Eye (tissue), 1 donor: ENCODE results near the gene PET117.
A peak's percentile ranks its signal among the peaks of the same experiment; 100 is the strongest.
"Not testable (repeated sequence)": the region's sequence is repeated elsewhere in the genome, so short reads cannot be mapped to it uniquely, and the experiment has no call there.

Source experiments
- DNase-seq: peaks from one replicate; pipeline ENCODE4 v3.0.0-alpha.2; 2015

Gene PET117, protein sequence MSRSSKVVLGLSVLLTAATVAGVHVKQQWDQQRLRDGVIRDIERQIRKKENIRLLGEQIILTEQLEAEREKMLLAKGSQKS

DNA sequence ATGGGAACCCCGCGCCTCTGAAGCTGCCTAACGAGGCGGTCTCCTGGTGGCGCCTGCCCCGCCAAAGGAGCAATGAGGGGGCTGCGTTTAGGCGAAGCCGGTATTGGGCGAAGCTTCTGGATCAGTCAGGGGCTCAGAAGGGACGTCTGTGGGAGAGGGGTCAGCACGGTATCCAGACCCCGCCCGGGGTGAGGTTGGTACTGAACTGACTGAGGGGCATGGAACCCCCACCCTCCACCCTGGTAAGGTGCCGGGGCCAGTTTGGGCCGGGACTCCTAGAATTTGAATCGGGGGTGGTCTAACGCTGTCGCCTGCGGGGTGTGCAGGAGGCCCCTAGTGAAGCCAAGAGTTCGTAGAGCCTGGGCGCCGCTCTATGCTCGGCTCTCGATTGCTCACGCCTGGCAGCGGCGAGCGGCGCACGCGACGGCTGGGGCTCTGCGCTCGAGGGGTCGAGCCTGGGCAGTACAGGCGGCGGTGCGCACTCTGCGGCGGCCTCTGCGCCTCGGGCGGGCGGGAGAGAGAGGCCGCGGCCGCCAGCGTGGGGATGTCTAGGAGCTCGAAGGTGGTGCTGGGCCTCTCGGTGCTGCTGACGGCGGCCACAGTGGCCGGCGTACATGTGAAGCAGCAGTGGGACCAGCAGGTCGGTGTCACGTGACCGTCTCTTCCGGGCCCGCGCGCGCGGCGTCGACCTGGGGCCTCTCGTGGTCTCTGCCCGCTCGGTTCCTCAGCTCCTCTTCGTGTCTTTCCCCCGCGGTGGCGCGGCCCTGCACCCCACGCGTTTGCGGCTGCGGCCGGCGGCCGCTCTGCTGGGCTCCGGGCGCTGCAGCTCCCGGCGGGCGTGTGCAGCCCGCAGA is at the start of gene PET117, which contains the start of gene KAT14:
Gene PET117, plus strand, starts transcription at position 452 of the 854 bp plus-strand sequence. Its CDS starts 93 bp downstream, at position 545.
Gene KAT14, plus strand, starts transcription at position 452 of the 854 bp plus-strand sequence. CDS start 4,798 bp downstream, outside the sequence.
- DNase-seq = peak; percentile 98

DNA sequence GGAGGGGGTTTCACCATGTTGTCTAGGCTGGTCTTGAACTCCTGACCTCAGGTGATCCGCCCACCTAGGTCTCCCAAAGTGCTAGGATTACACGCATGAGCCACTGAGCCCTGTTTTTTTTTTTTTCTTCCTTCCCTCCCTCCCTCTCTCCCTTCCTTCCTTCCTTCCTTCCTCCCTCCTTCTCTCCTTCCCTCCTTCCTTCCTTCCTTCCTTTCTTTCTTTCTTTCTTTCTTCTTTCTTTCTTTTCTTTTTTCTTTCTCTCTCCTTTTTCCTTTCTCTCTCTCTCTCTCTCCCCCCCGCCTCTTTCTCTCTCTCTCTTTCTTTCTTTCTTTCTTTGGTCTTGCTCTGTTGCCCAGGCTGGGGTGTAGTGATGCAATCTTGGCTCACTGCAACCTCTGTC is 49.4 kb upstream of the PET117 start:
- not testable (repeated sequence) for DNase-seq

DNA sequence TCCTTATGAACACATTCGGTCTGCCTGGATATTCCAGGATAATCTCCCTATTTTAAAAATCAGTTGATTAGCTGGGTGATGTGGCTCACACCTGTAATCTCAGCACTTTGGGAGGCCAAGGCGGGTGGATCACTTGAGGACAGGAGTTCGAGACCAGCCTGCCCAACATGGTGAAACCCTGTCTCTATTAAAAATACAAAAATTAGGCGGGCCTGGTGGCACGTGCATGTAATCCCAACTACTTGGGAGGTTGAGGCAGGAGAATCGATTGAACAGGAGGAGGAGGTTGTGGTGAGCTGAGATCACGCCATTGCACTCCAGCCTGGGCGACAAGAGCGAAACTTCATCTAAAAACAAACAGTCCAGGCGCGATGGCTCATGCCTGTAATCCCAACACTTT is 48.8 kb upstream of the PET117 start:
- not testable (repeated sequence) for DNase-seq

DNA sequence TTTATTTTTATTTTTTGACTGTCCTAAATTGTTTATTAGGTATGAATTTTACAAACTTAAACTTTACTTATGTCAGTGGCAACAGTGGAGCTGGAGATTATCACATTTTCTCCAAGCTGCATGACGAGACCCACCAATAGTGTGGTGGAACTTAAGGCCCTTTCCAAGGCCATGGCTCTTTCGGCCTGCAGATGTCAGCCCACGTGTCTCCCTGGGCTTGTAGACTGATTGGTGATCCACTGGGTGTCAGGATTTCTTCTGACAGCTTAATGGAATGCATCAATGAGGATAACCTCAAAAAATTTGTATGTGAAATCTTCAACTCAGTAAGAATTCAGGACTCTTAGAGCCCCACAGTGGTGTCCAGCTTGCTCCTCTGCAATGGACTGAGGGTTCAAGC is 47.6 kb upstream of the PET117 start:
- DNase-seq = no peak

DNA sequence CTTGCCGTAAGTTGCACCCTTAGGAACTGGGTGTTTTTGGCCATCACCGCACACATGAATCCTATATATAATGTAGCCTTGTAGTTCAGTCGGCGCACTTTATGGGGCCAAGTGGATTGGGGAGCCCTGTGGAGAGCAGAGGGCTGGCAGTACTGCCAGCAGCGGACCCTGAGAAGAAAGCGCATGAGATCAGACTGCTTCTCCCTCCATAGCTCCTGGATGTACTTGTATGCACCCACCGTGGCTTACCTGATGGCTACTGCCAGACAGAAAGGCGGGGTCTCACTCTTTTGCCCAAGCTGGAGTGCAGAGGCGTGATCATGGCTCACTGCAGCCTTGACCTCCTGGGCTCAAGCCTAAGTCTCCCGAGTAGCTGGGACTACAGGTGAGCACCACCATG is 47.2 kb upstream of the PET117 start:
- DNase-seq = no peak

DNA sequence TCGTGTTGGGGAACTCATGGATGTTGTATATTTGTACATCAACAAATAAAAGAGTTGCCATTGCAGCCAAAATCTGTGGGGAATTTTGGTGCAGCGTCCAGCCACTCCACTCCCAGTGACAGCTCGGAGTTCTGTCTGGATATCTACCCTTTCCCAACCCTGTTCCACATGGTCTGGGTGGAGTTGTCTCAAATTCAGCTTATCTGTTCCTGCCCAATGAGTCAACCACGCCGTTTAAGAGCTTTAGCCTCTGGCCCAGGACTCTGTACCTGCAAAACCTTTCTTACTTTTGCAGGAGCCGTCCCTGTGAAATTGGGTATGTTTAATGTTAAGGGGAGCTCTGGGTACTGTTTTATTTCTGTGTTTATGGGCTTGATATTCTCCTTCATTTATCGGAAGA is 46.0 kb upstream of the PET117 start:
- DNase-seq = no peak

DNA sequence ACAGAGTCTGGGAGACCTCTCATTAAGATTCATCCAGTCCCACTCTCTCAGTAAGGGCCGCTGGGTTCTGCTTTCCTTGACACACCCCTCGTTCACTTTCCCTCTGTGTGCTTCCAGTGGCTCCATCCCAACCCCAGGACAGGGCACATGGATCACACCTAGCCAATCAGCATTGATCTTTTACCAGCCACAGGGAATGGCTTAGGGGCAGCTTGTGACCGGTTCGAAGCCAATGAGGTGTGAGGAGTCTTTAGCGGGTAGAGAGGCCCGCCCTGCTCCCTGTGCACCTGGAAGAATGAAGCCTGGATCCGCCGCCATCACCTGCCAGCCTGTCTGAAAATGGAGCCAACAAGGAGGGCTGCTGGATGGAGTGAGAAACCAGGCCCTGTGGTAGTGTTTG is 44.8 kb upstream of the PET117 start:
- DNase-seq = no peak

DNA sequence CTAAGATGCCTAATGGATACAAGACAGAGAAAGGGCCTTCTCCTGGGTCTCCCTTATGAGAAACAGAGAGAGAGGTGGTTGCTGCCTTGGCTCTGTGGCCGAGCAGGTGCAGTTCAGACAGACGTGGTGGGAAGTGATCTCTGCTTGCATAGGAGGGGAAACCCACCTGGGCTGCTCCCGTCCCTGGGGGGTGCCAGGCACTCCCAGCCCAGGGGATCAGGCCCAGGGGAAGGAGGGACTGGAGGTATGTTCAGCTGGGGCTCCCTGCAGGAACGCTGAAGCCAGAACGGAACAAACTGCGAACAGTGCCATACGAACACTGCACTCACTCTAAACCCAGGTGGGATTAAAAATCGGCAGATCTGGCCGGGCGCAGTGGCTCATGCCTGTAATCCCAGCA is 44.3 kb upstream of the PET117 start:
- DNase-seq = no peak

DNA sequence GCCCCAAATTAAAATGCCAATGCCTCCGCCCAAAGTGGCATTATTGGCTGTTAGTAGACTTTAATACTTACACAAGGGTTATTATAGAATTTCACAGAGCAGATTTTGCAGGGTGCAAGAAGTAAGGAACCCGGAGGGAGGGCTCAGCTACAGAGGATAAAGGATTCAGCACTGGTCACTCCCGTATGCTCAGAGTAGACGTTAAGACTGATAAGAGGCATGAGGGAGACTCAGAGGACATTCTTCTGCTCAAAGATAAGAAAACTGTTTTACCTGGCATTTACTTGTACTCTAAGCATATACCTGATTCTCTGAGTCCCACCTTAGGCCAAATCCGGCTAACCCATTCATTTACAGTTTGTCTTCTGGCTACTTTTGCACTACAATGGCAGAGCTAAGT is 43.5 kb upstream of the PET117 start:
- DNase-seq = no peak

DNA sequence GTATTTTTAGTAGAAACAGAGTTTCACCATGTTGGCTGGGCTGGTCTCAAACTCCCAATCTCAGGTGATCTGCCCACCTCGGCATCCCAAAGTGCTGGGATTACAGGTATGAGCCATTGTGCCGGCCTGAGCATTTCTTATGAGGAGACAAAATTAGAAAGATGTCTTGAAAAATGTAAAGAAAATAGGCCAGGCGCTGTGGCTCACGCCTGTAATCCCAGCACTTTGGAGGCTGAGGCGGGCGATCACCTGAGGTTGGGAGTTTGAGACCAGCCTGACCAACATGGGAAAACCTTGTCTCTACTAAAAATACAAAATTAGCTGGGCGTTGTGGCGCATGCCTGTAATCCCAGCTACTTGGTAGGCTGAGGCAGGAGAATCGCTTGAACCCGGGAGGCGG is 37.1 kb upstream of the PET117 start:
- not testable (repeated sequence) for DNase-seq

DNA sequence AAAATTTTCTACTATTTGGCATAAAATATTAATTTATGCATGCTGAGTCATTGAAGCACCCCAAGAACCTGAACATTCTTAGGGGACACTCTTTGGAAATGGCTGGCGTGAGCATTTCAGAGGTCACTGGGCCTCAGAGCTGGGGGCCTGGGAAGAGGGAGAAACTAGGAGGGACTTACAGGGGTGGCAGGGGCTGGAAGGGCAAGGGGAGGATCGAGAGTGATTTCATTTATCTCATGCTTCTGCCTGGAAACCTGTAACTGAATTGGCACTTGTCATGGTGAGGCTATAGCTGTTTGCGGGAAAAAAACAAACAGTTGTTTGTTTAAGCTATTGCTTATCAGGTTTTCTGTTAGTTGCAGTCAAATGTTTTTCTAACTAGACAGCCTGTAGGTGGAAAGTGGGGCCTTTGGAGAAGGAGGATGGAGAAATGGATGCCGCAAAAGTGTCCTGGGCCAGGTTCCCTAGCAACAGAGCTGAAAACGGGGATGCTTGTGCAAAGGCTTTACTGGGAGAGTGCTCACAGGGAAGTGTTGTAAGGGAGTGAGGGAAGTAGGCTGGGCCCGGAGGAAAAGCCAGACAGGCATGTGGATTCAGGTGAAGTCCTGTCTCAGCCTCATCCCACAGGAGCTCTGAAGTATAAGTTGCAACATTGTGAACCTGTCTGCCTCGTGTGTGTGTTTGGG is 36.4 kb upstream of the PET117 start:
- DNase-seq = no peak

DNA sequence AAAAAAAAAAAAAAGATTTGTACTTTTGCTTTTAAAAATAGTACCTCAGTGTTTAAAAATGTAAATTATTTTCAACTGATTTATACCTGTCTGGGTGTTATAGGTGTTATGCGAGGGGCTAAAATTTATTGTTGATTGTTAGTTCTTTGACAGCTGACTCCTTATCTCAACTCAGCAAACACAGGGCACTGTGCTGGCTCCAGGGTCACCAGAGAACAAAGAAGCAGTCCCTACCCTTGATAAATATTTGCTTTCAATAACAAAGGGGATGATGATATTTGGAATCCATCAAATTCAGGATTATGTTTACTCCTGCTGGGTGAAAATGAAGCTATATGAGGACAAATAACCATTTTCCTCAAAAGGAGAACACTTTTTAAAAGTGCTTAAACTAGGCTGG is 34.2 kb upstream of the PET117 start:
- DNase-seq = no peak

DNA sequence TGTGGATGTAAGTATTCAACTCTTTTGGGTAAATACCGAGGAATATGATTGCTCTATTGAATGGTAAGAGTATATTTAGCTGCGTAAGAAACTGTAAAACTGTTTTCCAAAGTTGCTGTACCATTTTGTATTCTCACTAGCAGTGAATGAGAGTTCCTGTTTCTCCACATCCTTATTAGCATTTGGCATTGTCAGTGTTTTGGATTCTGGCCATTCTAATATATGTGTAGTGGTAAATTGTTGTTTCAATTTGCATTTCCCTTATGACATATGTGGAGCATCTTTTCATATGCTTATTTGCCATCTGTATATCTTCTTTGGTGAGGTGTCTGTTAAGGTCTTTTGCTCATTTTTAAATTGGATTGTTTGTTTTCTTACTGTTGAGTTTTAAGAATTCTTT is 29.3 kb upstream of the PET117 start:
- no peak for DNase-seq

DNA sequence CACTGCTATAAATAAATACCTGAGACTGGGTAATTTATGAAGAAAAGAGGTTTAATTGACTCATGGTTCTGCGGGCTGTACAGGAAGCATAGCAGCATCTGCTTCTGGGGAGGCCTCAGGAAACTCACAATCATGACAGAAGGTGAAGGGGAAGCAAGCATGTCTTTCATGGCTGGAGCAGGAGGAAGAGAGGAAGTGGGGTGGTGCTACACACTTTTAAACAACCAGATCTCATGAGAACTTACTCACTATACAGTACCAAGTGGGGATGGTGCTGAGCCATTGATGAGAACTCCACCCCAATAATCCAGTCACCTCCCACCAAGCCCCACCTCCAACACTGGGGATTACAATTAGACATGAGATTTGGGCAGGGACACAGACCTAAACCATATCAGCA is 9.1 kb upstream of the PET117 start:
- not testable (repeated sequence) for DNase-seq

DNA sequence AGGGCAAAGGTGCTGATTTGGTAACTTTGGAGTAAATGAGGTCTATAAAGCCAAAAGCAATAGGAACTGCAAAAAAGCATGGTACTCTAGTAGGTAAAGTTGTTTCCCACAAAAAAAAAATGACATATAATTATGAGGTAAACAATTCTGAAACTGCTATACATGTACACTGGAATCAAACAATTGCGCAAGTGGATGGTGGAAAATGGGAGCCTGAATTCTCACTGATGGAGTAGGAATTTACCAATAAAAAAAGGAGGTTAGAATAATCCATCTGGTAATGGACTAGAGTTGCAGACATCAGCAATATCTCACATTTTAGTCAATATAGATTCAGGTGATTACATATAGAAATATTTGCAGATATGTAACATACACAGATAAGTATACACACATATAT is 5.0 kb upstream of the PET117 start:
- no peak for DNase-seq

DNA sequence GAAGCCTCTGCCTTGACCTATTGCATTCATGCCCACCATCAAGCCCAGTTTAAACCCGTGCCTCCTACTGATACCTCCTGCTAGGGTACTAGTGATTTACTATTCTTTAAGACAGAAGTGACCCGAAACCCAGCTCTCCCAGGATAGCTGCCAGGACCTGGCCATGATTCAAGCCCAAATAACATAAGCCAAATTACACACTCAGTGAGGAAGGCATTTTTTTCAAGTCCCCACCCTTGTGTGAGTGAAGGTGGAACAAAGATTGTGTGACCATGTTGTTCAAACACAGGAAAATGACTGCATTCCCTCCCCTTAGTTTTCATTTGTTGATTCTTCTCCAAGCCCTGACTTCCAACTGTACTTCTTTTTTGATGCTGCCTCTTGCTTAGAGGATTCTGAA is 3.7 kb upstream of the PET117 start:
- DNase-seq = no peak

DNA sequence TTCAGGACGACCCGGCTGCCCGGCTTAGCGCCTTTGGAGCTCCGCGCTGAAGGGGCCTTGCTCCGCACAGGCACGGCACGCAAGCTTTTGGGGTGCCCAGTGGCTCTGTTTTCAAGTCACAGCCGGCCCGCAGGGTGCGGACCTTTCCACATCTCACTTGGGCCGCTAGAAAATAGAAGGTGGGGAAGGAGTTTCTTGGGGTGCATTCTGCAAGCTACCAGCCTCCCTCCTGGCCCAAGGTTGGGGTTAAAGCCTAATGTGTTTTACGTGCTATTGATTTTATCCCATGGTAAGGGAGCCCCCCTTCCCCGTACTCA is 561 bp downstream of the PET117 start:
- no peak for DNase-seq

DNA sequence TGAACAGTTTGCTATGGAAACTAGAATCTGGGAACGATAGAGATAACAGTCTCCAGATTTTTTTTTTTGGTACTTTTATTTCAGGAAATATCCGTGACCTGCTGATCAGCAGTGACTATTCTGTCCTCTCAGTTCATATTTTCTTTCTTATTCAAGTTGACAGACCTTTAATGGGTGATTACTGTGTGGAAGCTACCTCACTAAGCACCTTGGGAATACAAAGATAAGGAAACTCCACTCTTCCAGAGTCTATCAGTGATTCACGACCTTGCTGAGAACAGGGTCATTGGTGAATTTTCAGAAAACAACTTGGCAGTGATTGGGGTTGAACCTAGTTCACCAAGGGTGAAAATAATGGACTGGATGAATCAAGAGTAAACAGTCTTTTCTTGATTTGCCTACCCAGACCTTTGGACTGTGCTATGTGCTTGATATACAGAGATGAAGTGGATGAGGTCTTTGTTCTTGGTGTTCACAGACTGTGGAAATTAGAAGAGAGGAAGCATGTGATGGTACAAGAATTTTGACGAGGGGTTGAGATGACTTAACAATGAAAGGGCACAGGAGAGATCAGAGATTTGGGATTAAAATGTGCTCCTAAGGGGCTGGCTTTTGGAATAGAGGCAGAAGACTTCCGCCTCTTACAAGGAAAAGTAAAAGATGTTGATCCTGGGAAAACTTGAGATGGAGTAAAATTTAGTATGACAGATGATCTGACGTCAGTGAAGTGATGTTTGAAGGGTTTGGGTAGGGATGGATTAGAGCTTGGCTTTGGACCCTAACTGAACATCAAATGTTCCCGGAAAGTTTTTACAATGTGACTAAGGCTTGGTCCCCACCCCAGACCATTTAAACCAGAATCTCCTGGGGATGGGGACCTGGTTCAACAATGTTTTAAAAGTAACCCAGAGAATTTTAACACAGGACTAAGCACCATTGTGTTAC is 1.2 kb downstream of the PET117 start:
- peak; percentile 29 for DNase-seq

DNA sequence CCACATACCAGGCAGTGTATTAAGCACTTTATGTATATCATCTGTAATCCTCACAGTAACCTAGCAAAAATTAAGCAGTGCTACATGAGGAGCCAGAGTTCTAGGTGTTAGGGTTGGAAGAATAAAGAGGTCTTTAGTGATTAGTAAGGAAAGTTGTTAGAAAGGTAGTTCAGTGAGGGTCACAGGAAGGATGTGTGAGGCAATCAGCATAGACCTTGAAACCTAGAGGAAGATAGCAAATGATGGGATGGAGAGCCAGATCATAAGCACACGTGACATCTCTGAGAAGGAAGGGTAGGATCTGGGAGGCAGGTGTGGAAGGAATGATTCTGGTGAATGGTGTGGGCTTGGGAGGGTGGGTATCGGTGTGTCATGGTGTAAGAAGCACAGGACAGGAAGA is 2.2 kb downstream of the PET117 start:
- DNase-seq = no peak

DNA sequence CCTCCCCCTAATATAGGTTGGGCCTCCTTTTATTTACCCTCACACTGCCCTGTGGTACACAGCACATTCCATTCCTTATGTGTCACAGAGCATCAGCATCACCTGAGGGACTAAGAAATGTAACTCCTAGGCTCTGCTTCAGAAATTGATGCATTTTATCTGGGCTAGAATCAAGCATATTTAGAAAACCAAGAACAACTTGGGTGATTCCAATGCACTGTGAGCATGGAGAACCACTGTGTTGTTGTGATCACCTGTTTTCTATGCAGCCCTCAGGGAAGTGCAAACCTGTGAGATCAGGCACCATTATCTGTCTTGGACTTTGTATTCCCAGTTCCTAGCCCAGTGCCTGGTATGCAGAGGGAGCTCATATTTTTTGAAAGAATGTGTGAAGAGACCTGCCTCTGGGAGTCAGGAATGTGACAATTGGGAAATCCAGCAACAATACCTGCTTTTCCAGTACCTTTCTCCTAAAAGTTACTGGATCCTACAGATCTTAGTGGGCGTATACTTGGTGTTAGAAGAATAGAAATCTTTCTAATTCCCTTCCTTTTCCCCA is 7.0 kb downstream of the PET117 start:
- peak; percentile 5 for DNase-seq

DNA sequence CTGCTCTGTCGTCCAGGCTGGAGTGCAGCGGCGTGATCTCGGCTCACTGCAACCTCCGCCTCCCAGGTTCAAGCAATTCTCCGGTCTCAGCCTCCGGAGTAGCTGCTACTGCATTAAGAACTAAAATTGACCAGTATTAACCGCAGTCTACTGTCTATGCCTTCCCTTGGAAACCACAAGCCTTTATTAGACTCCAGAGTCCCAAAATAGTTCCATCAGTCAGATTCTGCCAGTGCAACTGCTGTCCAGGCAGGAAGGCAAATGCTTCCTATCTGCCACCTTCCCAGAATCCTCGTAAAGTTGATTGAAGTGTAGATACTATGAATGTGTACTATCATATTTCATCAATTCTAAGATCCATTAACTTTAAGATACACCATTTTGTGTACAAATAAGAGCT is 16.7 kb downstream of the PET117 start:
- DNase-seq = no peak

DNA sequence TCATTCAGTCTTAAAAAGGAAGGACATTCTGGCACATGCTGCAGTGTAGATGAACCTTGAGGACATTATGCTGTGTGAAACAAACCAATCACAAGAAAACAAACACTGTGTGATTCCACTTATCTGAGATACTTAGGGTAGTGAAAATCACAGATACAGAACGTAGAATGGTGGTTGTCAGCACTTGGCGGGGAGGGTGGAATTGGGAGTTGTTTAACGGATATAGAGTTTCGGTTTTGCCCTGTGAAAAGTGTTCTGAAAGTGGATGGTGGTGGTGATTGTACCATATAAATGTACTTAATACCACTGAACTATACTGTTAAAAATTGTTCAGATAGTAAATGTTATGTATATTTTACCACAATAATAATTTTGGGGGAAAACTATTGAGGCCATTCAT is 18.4 kb downstream of the PET117 start:
- DNase-seq = no peak

DNA sequence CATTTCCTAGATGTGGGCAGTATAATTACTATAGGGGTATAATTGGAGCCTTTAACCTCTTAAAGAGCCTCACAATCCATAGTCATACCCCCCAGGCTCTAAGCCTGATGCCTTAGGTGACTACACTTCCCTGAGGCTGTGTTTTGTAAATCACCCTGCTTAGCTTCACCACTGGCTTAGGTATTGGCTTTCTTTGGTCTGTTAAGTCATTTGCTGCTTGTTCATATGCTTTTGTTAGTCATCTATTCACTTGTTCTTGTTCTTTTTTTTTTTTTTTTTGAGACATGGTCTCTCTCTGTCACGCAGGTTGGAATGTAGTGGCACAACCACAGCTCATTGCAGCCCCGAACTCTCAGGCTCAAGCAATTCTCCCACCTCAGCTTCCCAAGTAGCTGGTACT is 26.7 kb downstream of the PET117 start:
- no peak for DNase-seq
